Neural progenitor cell (in vitro differentiated cells): Measurements from ENCODE around the gene MGLL.

Source experiments
- EZH2 ChIP-seq: fragments of 200-600 bp; sonication (generic); IDR thresholded peaks from 2 replicates; pipeline ENCODE4 v1.6.1; 2017; ENCODE audit warnings: antibody characterized with exemption, mild to moderate bottlenecking, moderate library complexity
- EZH2phosphoT487 ChIP-seq: fragments of 200-600 bp; sonication (generic); IDR thresholded peaks from 2 replicates; pipeline ENCODE4 v1.6.1; 2017; ENCODE audit warnings: antibody characterized with exemption
- TF ChIP-seq, protein P1 (sequence below): fragments of 200-600 bp; sonication (generic); IDR thresholded peaks from 2 replicates; pipeline ENCODE4 v1.5.1; 2017; ENCODE audit warnings: antibody characterized with exemption, mild to moderate bottlenecking

- TF ChIP-seq, protein P1, sequence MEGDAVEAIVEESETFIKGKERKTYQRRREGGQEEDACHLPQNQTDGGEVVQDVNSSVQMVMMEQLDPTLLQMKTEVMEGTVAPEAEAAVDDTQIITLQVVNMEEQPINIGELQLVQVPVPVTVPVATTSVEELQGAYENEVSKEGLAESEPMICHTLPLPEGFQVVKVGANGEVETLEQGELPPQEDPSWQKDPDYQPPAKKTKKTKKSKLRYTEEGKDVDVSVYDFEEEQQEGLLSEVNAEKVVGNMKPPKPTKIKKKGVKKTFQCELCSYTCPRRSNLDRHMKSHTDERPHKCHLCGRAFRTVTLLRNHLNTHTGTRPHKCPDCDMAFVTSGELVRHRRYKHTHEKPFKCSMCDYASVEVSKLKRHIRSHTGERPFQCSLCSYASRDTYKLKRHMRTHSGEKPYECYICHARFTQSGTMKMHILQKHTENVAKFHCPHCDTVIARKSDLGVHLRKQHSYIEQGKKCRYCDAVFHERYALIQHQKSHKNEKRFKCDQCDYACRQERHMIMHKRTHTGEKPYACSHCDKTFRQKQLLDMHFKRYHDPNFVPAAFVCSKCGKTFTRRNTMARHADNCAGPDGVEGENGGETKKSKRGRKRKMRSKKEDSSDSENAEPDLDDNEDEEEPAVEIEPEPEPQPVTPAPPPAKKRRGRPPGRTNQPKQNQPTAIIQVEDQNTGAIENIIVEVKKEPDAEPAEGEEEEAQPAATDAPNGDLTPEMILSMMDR = no peak
- TF ChIP-seq EZH2phosphoT487 (no peak), EZH2 (no peak)
Observed at GRCh38 chr3:127860211-127860696, 37.9 kb upstream of the MGLL start.
